Measurements from ENCODE around the gene ABAT. TPM values are rescaled to one million over a fixed set of nuclear protein-coding genes. Genes with fewer than 3 reads are reported as not detected.
A peak's percentile ranks its signal among the peaks of the same experiment; 100 is the strongest.

The ABAT gene
- total RNA-seq, 1 donor from 2014 or later = 23.3 TPM

- no peak overlapping the region for H3K4me3 ChIP-seq (ENCODE audit: insufficient read depth, low read depth, low read length)
- no peaks in the 10 kb centered on the region for H3K27me3 ChIP-seq (ENCODE audit: insufficient read depth, low read length)
- H3K27ac Mint-ChIP-seq (ENCODE audit: unreplicated experiment) = no peak overlapping the region
- H4K20me1 ChIP-seq (ENCODE audit: insufficient read depth, low read length) = peaks cover 7% of the 10 kb centered on the region
- no peaks in the 10 kb centered on the region for H3K36me3 ChIP-seq (ENCODE audit: insufficient read depth, low read length)
- H3K79me2 ChIP-seq (ENCODE audit: insufficient read depth, low read length) = no peaks in the 10 kb centered on the region
- DNase-seq (ENCODE audit: low read depth) = no peak
- H2AFZ ChIP-seq (ENCODE audit: low read depth, low read length) = no peak overlapping the region
- H3K9ac ChIP-seq (ENCODE audit: low read length) = no peak overlapping the region
- no peak for TF ChIP-seq CTCF (IDR thresholded peaks at IDR 0.05; ENCODE audit: insufficient read depth, low read depth, low read length)
- TF ChIP-seq EZH2 (IDR thresholded peaks at IDR 0.05; ENCODE audit: insufficient read depth, low read length) = no peak
- H3K4me1 Mint-ChIP-seq (ENCODE audit: low read depth, unreplicated experiment) = peaks cover 2% of the 10 kb centered on the region
- no peaks in the 10 kb centered on the region for H3K27me3 Mint-ChIP-seq (ENCODE audit: low read depth, unreplicated experiment)
- H3K27ac ChIP-seq (ENCODE audit: low read depth, low read length) = no peak overlapping the region
- no peaks in the 10 kb centered on the region for H3K4me1 ChIP-seq (ENCODE audit: insufficient read depth, low read length)
- H3K4me3 Mint-ChIP-seq (ENCODE audit: unreplicated experiment) = no peak overlapping the region
- no peaks in the 10 kb centered on the region for H3K9me3 Mint-ChIP-seq (ENCODE audit: unreplicated experiment)
- no peak for FAIRE-seq
- no peaks in the 10 kb centered on the region for H3K36me3 Mint-ChIP-seq (ENCODE audit: low read depth, unreplicated experiment)
- H3K9me3 ChIP-seq (ENCODE audit: insufficient read depth, low read depth, low read length) = no peaks in the 10 kb centered on the region
- no peak overlapping the region for H3K4me2 ChIP-seq (ENCODE audit: low read length)
Measured at GRCh38 chr16:8788578-8789172, 114.3 kb downstream of the ABAT start.

GRCh38 chr16:8795091-8795490 is 120.7 kb downstream of the ABAT start:
- no peak overlapping the region for H3K4me2 ChIP-seq (ENCODE audit: low read length)
- no peak overlapping the region for H3K4me3 ChIP-seq (ENCODE audit: insufficient read depth, low read depth, low read length)
- H3K36me3 ChIP-seq (ENCODE audit: insufficient read depth, low read length) = peaks cover 7% of the 10 kb centered on the region
- H3K9me3 ChIP-seq (ENCODE audit: insufficient read depth, low read depth, low read length) = no peaks in the 10 kb centered on the region
- peaks cover 49% of the 10 kb centered on the region for H3K79me2 ChIP-seq (ENCODE audit: insufficient read depth, low read length)
- H3K4me1 Mint-ChIP-seq (ENCODE audit: low read depth, unreplicated experiment) = peaks cover 11% of the 10 kb centered on the region
- no peaks in the 10 kb centered on the region for H3K27me3 Mint-ChIP-seq (ENCODE audit: low read depth, unreplicated experiment)
- no peak for FAIRE-seq
- TF ChIP-seq CTCF (IDR thresholded peaks at IDR 0.05; ENCODE audit: insufficient read depth, low read depth, low read length) (no peak), EZH2 (IDR thresholded peaks at IDR 0.05; ENCODE audit: insufficient read depth, low read length) (no peak)
- no peak overlapping the region for H3K27ac Mint-ChIP-seq (ENCODE audit: unreplicated experiment)
- H3K4me1 ChIP-seq (ENCODE audit: insufficient read depth, low read length) = peaks cover 20% of the 10 kb centered on the region
- H3K27ac ChIP-seq (ENCODE audit: low read depth, low read length) = no peak overlapping the region
- no peaks in the 10 kb centered on the region for H3K27me3 ChIP-seq (ENCODE audit: insufficient read depth, low read length)
- H3K9me3 Mint-ChIP-seq (ENCODE audit: unreplicated experiment) = no peaks in the 10 kb centered on the region
- H3K9ac ChIP-seq (ENCODE audit: low read length) = no peak overlapping the region
- peaks cover 21% of the 10 kb centered on the region for H4K20me1 ChIP-seq (ENCODE audit: insufficient read depth, low read length)
- no peak for DNase-seq (ENCODE audit: low read depth)
- no peak overlapping the region for H3K4me3 Mint-ChIP-seq (ENCODE audit: unreplicated experiment)
- H2AFZ ChIP-seq (ENCODE audit: low read depth, low read length) = no peak overlapping the region
- H3K36me3 Mint-ChIP-seq (ENCODE audit: low read depth, unreplicated experiment) = peaks cover 6% of the 10 kb centered on the region

GRCh38 chr16:8795818-8796217 is 121.4 kb downstream of the ABAT start:
- Histone ChIP-seq H3K4me3 (ENCODE audit: insufficient read depth, low read depth, low read length) (no peak overlapping the region), H3K9ac (ENCODE audit: low read length) (peak overlapping the region; percentile 98), H3K79me2 (ENCODE audit: insufficient read depth, low read length) (peaks cover 56% of the 10 kb centered on the region), H3K27me3 (ENCODE audit: insufficient read depth, low read length) (no peaks in the 10 kb centered on the region), H3K9me3 (ENCODE audit: insufficient read depth, low read depth, low read length) (no peaks in the 10 kb centered on the region), H3K36me3 (ENCODE audit: insufficient read depth, low read length) (peaks cover 8% of the 10 kb centered on the region), H3K27ac (ENCODE audit: low read depth, low read length) (no peak overlapping the region), H4K20me1 (ENCODE audit: insufficient read depth, low read length) (peaks cover 29% of the 10 kb centered on the region), H3K4me2 (ENCODE audit: low read length) (no peak overlapping the region), H2AFZ (ENCODE audit: low read depth, low read length) (no peak overlapping the region), H3K4me1 (ENCODE audit: insufficient read depth, low read length) (peaks cover 20% of the 10 kb centered on the region)
- Mint-ChIP-seq H3K9me3 (ENCODE audit: unreplicated experiment) (no peaks in the 10 kb centered on the region), H3K4me1 (ENCODE audit: low read depth, unreplicated experiment) (peaks cover 11% of the 10 kb centered on the region), H3K27me3 (ENCODE audit: low read depth, unreplicated experiment) (no peaks in the 10 kb centered on the region), H3K27ac (ENCODE audit: unreplicated experiment) (no peak overlapping the region), H3K36me3 (ENCODE audit: low read depth, unreplicated experiment) (peaks cover 6% of the 10 kb centered on the region), H3K4me3 (ENCODE audit: unreplicated experiment) (peak overlapping the region; percentile 16)
- DNase-seq (ENCODE audit: low read depth) = no peak
- FAIRE-seq = no peak
- TF ChIP-seq CTCF (IDR thresholded peaks at IDR 0.05; ENCODE audit: insufficient read depth, low read depth, low read length) (no peak), EZH2 (IDR thresholded peaks at IDR 0.05; ENCODE audit: insufficient read depth, low read length) (no peak)
